ENCODE results near the gene TMBIM1.

TMBIM1 gene

GRCh38 chr2:218253232-218253625 is 39.1 kb downstream of the TMBIM1 start:
- DNase-seq, result no peak

- no peak for DNase-seq
Measured at GRCh38 chr2:218252509-218253231, 39.6 kb downstream of the TMBIM1 start.

DNA sequence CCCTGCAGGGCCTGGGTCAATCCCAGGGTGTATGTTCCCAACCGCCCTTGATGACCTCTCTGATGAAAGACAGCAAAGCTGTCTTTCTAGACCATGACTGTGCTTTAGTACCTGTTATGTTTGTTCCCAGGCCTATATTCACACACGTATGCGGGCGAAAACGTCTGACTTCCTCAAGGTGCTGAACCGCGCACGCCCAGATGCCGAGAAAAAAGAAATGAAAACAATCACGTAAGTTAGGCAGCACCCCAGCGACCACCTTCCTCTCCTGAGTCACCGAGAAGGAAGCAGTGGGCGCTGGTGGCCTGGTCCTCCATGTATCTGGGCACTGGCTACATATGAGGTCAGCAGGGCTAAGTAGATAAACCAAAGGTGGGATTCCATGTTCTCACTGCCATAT is 42.6 kb downstream of the TMBIM1 start:
- no peak for DNase-seq

DNA sequence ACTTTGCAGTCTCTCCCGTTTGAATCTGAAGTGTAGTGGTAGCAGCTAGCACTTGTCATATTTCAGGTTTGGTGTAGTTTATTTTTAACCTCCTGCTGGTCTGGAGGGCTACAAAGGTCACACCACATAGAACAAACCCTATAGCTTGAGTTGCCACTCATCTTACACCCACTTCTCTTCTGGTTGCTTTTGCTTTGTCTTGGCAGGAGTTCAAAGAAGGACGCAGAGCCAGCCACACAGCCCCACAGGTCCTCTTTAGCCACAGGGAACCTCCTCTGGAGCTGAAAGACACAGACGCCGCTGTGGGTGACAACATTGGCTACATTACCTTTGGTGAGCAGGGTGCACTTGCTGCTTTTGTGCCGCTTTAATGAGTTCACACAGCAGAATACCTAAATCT is 47.1 kb downstream of the TMBIM1 start:
- no peak for DNase-seq

GRCh38 chr2:218244665-218245064 is 47.6 kb downstream of the TMBIM1 start:
- DNase-seq, result no peak

DNA sequence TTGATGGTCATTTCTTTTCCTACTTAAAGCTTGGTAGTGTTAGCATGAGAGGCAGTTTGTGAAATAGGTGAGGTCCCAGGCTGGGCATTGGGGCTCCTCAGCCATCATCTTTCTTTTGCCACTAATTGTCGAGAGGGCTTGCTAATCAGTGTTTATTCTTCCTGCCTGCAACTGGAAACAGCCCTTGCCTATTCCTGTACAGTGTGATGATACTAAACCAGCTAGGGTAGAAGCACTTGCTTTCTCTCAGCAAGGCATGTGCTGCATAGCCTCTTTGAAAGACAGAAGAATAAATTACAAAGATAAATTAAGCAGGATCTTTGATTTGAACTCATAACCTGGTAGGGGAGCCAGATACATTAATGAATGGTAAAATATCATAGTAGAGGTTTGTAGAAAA is 48.1 kb downstream of the TMBIM1 start:
- no peak for DNase-seq

DNA sequence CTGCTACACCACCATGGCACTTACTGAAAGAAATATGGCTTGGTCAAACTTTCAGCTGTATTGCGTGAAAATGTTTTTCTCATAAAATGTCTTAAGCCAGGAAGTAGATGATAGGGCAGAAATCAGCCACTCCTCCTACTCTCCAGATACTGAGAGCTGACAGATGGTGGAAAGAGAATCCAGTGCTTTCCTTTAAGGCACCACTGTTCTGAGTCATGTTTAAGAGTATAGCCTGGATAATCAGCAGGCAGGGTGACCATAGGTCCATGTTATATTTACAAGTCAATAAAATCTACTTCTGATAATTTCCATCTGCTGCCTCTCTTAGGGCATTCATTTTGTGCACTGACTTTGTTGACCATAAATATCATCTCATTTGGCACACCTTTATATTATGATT is 53.4 kb downstream of the TMBIM1 start:
- DNase-seq, result no peak

DNA sequence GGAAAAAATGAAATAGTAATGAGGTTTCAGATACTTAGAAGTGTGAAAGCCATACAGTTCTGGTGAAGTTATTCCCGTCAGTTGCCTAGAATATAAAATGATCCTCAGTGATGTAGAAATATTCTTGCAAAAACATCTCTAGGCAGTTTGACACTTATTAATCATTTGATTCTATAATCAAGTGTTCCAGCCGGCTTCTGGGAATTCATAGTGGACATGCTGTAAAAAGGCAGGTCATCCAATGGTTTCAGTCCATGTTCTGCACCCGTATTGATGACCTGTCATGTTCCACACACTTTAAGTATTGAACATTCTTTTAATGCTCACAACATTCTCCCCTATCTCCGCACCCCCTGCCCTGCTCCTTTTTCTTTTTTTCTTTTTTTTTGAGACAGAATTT is 55.5 kb downstream of the TMBIM1 start:
- no peak for DNase-seq

DNA sequence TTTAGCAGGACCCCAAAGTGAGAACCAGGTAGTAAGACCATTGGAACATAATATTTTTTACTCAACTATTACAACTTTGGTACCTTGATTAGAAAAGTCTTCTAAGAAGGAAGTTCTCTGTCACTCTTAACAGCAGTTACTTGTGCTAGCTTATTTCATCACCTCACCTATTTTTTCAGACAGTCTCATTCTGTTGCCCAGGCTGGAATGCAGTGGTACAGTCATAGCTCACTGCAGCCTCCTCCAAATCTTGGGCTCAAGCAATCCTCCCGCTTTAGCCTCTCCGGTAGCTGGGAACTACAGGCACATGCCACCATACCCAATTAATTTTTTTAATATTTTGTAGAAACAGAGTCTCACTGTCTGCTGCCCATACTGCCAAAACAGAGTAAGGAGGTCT is 57.3 kb downstream of the TMBIM1 start:
- no peak for DNase-seq

GRCh38 chr2:218234521-218234920 is 57.8 kb downstream of the TMBIM1 start:
- no peak for DNase-seq

DNA sequence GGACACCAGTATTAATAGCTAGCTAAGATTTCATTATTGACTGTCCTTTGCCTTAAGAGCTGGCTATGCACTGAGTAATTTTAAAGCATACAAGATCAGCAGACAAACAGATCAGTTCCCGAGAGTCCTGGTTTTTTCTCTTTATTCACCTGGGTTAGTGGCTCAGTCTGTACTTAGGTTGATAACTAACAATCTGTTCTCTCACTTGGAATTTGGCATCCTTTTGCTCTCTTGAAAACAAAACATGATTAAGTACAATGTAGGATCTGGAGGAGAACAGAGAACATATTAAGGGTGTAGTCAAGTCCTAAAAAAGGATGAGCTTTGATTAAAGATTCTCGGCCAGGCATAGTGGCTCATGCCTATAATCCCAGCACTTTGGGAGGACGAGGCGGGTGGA is 58.8 kb downstream of the TMBIM1 start:
- no peak for DNase-seq

DNA sequence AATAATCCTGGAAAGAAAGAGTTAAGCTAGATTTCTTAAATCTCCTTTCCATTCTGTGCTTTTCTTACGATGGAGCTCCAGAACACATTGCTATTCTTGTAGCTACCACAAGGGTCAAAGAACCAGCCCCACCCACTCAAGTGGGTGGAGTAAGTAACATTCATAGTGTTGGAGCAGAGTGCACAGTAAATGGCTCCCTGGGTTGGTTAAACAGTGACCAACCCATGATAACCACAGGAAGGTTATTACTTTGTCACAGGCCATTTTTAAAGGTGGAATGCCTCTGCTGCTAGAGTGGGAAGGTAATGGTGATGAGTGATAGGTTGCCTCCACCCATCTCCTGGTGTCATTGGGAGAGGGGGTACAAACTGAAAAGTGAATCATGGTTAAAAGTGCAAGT is 61.4 kb downstream of the TMBIM1 start:
- DNase-seq, result peak; percentile 27

DNA sequence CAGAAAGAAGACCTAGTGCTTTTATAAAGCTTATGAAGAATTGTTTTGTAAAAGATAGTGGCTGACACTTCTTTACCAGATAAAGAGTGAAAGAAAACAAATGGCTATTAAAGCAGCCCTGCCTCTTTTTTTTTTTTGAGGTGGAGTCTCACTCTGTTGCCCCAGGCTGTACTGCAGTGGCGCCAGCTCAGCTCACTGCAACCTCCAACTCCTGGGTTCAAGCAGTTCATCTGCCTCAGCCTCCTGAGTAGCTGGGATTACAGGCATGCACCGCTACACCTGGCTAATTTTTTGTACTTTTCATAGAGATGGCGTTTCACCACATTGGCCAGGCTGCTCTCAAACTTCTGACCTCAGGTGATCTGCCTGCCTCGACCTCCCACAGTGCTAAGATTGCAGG is 62.5 kb downstream of the TMBIM1 start:
- DNase-seq, result peak; percentile 27

- peak; percentile 90 for DNase-seq
Measured at GRCh38 chr2:218229239-218229638, 63.1 kb downstream of the TMBIM1 start.

- peak; percentile 28 for DNase-seq
Measured at GRCh38 chr2:218228366-218229090, 63.8 kb downstream of the TMBIM1 start.

- DNase-seq, result no peak
Measured at GRCh38 chr2:218226903-218227302, 65.4 kb downstream of the TMBIM1 start.

Measured in fibroblast of skin of right quadriceps (primary cell).